GM18909 (cell line): ENCODE data around the gene RLIM.
"Not testable (repeated sequence)": the region's sequence is repeated elsewhere in the genome, so short reads cannot be mapped to it uniquely, and the experiment has no call there.

ENCODE experiments used
- ATAC-seq: cut with Tn5 transposase; IDR thresholded peaks from one replicate; pipeline ENCODE4 v1.9.1; 2021; ENCODE audit warnings: mild to moderate bottlenecking; ENCODE audit not compliant: unreplicated experiment, poor library complexity

The RLIM gene

GRCh38 chrX:74614093-74614909 lies at the start of gene RLIM:
TSS of gene RLIM (minus strand) at chrX:74614624. CDS start at chrX:74595977, 18,647 bp downstream.
- ATAC-seq = peak; percentile 95

- ATAC-seq = no peak
Measured at GRCh38 chrX:74656079-74656745, 41.8 kb upstream of the RLIM start.

GRCh38 chrX:74654953-74655352 lies 40.5 kb upstream of the RLIM start:
- not testable (repeated sequence) for ATAC-seq

GRCh38 chrX:74636749-74637314 lies 22.4 kb upstream of the RLIM start:
- ATAC-seq = no peak

GRCh38 chrX:74613370-74614092 lies 893 bp downstream of the RLIM start:
- peak; percentile 4 for ATAC-seq

- ATAC-seq = no peak
Measured at GRCh38 chrX:74606799-74607198, 7.6 kb downstream of the RLIM start.

GRCh38 chrX:74606342-74606741 lies 8.1 kb downstream of the RLIM start:
- no peak for ATAC-seq

- no peak for ATAC-seq
Measured at GRCh38 chrX:74603040-74603439, 11.4 kb downstream of the RLIM start.

- no peak for ATAC-seq
Measured at GRCh38 chrX:74602142-74602541, 12.3 kb downstream of the RLIM start.

- ATAC-seq = no peak
Measured at GRCh38 chrX:74593593-74593992, 20.8 kb downstream of the RLIM start.

GRCh38 chrX:74585766-74586165 lies 28.7 kb downstream of the RLIM start:
- ATAC-seq = no peak

GRCh38 chrX:74579597-74580198 lies 34.7 kb downstream of the RLIM start:
- no peak for ATAC-seq

GRCh38 chrX:74578137-74578536 lies 36.3 kb downstream of the RLIM start:
- ATAC-seq = peak; percentile 47

- ATAC-seq = no peak
Measured at GRCh38 chrX:74557378-74557777, 57.0 kb downstream of the RLIM start.

GRCh38 chrX:74551934-74552333 lies 62.5 kb downstream of the RLIM start:
- no peak for ATAC-seq

GRCh38 chrX:74550295-74550802 lies 64.1 kb downstream of the RLIM start:
- peak; percentile 87 for ATAC-seq

- no peak for ATAC-seq
Measured at GRCh38 chrX:74546984-74547383, 67.4 kb downstream of the RLIM start.

GRCh38 chrX:74545880-74546523 lies 68.4 kb downstream of the RLIM start:
- no peak for ATAC-seq

GRCh38 chrX:74540635-74541249 lies 73.7 kb downstream of the RLIM start:
- no peak for ATAC-seq
